GM12872 (cell line): ENCODE data around the gene PLXND1.

Source experiments
- TF ChIP-seq, protein P1 (sequence below): IDR thresholded peaks from 3 replicates; pipeline ENCODE4 v1.5.1; 2011; ENCODE audit warnings: low read depth, mild to moderate bottlenecking, low read length, moderate library complexity; ENCODE audit not compliant: insufficient read depth

PLXND1 gene

DNA sequence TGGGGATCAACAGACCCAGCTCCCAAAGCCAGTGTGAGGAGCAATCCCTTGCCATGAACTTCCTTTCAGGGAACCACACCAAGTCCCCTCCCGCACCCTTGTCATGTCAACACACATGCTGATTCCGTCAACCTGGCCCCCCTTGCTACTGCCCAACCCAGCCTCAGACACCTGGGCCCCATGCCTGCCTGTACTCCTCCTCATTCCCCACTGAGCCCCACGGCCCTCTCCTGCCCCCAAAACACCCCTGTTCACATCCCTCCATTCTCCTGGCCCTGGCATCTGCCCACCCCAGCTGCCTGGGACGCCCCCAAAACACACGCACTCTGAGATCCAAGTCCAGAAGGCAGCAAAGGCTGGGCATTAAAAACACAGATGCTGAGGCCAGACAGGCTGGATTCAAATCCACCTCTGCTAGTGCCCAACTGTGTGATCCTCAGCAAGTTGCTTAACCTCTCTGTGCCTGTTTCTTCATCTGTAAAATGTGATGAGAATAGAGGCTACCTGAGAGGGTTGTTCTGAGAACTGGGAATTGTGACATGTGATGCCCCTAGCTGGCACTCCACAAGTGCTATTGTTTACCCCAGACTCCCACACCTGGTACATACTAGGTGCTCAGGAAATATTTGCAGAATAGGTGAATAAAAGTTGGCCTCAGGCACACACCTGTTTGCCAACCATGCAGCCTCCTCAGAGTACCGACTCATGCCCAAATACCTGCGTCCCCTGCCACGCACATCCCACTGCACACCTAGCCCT lies 2.3 kb downstream of the PLXND1 start:
- TF ChIP-seq, protein P1, sequence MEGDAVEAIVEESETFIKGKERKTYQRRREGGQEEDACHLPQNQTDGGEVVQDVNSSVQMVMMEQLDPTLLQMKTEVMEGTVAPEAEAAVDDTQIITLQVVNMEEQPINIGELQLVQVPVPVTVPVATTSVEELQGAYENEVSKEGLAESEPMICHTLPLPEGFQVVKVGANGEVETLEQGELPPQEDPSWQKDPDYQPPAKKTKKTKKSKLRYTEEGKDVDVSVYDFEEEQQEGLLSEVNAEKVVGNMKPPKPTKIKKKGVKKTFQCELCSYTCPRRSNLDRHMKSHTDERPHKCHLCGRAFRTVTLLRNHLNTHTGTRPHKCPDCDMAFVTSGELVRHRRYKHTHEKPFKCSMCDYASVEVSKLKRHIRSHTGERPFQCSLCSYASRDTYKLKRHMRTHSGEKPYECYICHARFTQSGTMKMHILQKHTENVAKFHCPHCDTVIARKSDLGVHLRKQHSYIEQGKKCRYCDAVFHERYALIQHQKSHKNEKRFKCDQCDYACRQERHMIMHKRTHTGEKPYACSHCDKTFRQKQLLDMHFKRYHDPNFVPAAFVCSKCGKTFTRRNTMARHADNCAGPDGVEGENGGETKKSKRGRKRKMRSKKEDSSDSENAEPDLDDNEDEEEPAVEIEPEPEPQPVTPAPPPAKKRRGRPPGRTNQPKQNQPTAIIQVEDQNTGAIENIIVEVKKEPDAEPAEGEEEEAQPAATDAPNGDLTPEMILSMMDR: no peak

DNA sequence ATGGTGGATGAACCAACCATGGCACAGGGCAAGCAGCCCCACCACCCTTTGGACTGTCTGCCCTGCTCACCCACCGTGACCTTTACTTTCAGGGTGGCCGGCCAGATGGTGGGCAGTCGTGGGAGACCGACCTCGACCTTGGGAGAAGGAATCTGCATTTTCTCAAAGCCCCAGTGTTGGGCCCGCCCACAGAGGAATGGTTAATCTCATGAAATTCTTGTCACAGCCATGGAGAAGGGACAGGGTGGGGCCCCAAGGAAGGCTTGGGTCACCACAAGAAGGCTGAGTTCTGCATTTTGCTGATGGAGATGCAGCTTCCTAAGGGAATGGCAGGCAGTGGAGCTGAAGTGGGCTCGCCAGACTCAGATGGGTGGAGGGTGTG lies 2.9 kb downstream of the PLXND1 start:
- TF ChIP-seq, protein P1: no peak

DNA sequence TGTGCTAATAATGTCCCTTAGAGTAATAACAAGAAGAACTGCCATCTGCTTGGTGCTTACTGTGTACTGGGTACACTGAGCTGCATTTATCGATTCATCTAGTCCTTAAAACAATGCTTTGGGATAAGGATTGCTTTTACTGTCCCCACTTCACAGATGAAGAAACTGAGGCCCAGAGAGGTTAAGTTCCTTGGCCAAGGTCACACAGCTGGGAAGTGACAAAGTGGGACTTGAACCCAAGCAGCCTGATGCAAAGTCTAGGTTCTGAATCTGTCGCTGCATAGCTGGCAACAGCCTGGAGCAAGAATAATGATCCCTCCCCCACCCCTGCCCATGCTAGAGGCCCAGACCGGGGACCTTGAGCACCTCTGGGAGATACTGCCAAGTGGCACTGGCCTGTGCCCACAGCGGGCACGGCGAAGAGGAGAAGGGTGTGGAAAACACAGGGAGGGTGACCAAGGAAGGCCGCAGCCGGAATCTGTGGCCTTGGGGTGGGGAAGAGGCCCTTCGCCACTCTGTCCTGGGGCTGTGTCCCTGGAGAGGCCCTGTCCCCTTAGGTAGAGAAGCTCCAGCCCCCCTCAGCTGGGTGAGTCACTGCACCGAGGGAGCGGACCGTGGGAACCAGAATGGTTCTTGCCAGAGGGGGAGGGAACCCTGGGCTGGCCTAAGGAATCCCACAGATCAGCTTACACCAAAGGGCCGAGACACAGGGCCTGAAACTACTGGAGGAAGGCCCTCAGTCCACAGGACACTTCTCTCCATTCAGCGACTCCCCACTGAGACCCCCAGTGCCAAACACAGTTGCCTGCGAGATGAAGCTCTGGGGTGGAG lies 3.5 kb downstream of the PLXND1 start:
- TF ChIP-seq, protein P1: no peak

DNA sequence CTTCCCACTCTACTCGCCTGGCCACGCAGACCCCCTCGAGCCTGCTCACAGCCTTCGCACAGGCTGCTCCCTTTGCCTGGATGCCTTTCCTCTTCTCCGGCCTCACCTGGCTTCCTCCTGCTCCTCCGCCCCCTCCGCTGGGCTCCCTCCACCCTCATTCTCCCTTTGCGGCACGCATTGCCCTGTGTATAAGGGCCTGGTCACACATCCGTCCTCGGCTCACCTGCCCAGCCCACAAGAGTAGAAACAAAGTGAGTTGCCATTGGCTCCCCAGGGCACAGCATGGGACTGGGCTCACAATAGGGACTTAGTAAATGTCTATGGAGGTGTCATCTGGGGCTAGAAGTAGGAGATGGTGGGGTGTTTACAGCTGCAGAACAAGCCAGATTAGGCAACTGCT lies 4.2 kb downstream of the PLXND1 start:
- TF ChIP-seq, protein P1: no peak

DNA sequence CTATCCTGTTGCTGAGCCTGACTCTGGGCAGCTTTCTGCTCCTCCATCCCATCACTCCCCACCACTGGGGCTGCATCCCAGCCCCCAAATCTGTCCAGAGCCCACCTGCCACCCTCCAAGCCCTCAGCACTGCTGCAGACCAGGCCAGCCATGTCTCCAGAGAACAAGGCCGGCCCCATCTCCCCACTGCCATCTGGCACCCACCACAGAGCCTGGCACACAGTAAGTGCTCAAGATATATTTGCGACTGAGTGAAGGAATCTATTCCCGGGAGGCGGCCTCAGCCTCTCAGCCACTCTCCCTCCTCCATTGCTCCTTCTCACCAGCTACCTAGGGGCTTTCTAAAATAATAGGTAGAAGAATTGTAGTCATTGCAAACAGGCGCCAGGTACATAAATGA lies 4.8 kb downstream of the PLXND1 start:
- TF ChIP-seq, protein P1: no peak

DNA sequence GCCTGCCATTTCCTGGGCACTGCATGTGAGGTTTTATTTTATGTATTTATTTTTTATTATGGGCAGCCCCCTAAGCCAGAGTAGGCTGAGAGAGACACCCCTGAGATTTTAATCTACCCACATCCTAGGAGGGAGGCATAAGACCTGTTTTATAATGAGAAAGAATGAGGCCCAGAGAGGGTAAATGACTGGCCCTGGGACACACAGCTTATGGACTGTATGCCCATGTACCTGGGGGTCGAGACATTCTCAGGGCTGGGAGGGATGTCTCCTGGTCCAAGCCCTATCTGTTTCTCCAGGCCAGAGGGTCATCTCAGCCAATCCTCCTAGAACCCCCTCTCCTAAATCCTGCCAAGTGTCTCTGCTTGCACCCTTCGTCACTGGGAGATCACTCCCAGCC lies 6.1 kb downstream of the PLXND1 start:
- TF ChIP-seq, protein P1: no peak

DNA sequence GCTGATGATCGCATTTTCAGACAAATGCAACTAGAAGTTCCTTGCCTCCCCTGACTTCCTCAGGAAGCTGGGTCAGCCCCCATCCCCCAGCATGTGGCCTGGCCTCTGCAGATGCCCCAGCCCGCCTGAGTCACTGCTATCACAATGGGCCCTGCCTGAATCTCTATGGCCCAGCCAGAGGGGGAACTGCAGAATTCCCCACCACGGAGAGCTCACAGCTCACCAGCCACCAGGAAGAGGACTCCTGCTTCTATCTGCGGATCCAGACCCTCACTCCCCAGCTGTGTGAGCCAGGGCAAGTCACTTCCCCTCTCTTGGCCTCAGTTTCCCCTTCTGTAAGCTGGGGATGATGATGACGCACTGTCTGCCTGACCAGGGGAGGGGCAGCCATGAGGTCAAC lies 6.9 kb downstream of the PLXND1 start:
- TF ChIP-seq, protein P1: no peak
